WTC11 (cell line): ENCODE data around the gene IER3IP1.

Experiments used
- CREB1 ChIP-seq: sonication (generic); formaldehyde crosslinking; IDR thresholded peaks from 2 replicates; pipeline ENCODE4 v1.8.0; 2023; ENCODE audit warnings: mild to moderate bottlenecking, missing genetic modification reagents
- ELF4 ChIP-seq: sonication (generic); formaldehyde crosslinking; IDR thresholded peaks from 2 replicates; pipeline ENCODE4 v1.8.1; 2022; ENCODE audit warnings: low read depth, mild to moderate bottlenecking, moderate library complexity, missing genetic modification reagents
- FOXJ3 ChIP-seq: sonication (generic); formaldehyde crosslinking; IDR thresholded peaks from 2 replicates; pipeline ENCODE4 v1.9.0; 2021; ENCODE audit warnings: missing genetic modification reagents, mild to moderate bottlenecking, borderline replicate concordance
- MYBL2 ChIP-seq: sonication (generic); formaldehyde crosslinking; IDR thresholded peaks from 2 replicates; pipeline ENCODE4 v1.8.1; 2023; ENCODE audit warnings: mild to moderate bottlenecking, moderate library complexity, missing genetic modification reagents
- SP1 ChIP-seq: sonication (generic); formaldehyde crosslinking; conservative IDR thresholded peaks from 2 replicates; pipeline ENCODE4 v1.8.1; 2022; ENCODE audit warnings: missing genetic modification reagents
- ZNF219 ChIP-seq: sonication (generic); formaldehyde crosslinking; IDR thresholded peaks from 2 replicates; pipeline ENCODE4 v1.8.0; 2023; ENCODE audit warnings: missing genetic modification reagents, mild to moderate bottlenecking, borderline replicate concordance
- TF ChIP-seq, protein P1 (sequence below): sonication (generic); formaldehyde crosslinking; IDR thresholded peaks from 2 replicates; pipeline ENCODE4 v1.8.0; 2023; ENCODE audit warnings: missing genetic modification reagents
- TF ChIP-seq, protein P2 (sequence below): sonication (generic); formaldehyde crosslinking; IDR thresholded peaks from 2 replicates; pipeline ENCODE4 v1.8.0; 2023; ENCODE audit warnings: mild to moderate bottlenecking, missing genetic modification reagents
- TF ChIP-seq, protein P3 (sequence below): fragments of 200-600 bp; IDR thresholded peaks from 2 replicates; pipeline ENCODE4 v1.8.0; 2022; ENCODE audit warnings: antibody characterized with exemption
- TF ChIP-seq, protein P4 (sequence below): sonication (generic); formaldehyde crosslinking; conservative IDR thresholded peaks from 2 replicates; pipeline ENCODE4 v1.8.1; 2022; ENCODE audit warnings: mild to moderate bottlenecking, missing genetic modification reagents
- TF ChIP-seq, protein P5 (sequence below): sonication (generic); formaldehyde crosslinking; IDR thresholded peaks from 2 replicates; pipeline ENCODE4 v1.8.0; 2022; ENCODE audit warnings: mild to moderate bottlenecking, missing genetic modification reagents
- TF ChIP-seq, protein P6 (sequence below): sonication (generic); formaldehyde crosslinking; IDR thresholded peaks from 2 replicates; pipeline ENCODE4 v1.8.0; 2022; ENCODE audit warnings: mild to moderate bottlenecking, missing genetic modification reagents

DNA sequence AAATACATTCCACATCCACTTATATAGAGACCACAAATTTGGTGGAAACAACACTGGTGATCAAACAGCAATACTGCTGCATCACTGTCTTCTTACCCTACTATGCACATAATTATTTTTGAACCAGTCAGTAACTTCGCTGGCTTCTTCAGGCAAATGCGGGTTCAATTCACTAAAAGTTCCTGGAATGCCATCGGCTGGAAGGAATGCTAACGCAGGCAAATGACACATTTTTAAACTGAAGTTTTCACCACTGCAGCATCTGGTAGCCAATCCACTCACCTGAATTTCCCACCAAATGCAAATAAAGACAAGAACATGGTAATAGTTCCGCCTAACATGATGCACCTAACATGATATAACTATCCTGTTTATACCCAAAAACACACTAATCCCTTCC is 15.9 kb downstream of the IER3IP1 start:
- TF ChIP-seq, protein P1, sequence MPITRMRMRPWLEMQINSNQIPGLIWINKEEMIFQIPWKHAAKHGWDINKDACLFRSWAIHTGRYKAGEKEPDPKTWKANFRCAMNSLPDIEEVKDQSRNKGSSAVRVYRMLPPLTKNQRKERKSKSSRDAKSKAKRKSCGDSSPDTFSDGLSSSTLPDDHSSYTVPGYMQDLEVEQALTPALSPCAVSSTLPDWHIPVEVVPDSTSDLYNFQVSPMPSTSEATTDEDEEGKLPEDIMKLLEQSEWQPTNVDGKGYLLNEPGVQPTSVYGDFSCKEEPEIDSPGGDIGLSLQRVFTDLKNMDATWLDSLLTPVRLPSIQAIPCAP (CRISPR knock-in tag): no peak
- TF ChIP-seq, protein P2, sequence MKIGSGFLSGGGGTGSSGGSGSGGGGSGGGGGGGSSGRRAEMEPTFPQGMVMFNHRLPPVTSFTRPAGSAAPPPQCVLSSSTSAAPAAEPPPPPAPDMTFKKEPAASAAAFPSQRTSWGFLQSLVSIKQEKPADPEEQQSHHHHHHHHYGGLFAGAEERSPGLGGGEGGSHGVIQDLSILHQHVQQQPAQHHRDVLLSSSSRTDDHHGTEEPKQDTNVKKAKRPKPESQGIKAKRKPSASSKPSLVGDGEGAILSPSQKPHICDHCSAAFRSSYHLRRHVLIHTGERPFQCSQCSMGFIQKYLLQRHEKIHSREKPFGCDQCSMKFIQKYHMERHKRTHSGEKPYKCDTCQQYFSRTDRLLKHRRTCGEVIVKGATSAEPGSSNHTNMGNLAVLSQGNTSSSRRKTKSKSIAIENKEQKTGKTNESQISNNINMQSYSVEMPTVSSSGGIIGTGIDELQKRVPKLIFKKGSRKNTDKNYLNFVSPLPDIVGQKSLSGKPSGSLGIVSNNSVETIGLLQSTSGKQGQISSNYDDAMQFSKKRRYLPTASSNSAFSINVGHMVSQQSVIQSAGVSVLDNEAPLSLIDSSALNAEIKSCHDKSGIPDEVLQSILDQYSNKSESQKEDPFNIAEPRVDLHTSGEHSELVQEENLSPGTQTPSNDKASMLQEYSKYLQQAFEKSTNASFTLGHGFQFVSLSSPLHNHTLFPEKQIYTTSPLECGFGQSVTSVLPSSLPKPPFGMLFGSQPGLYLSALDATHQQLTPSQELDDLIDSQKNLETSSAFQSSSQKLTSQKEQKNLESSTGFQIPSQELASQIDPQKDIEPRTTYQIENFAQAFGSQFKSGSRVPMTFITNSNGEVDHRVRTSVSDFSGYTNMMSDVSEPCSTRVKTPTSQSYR (CRISPR knock-in tag): no peak
- TF ChIP-seq, protein P3, sequence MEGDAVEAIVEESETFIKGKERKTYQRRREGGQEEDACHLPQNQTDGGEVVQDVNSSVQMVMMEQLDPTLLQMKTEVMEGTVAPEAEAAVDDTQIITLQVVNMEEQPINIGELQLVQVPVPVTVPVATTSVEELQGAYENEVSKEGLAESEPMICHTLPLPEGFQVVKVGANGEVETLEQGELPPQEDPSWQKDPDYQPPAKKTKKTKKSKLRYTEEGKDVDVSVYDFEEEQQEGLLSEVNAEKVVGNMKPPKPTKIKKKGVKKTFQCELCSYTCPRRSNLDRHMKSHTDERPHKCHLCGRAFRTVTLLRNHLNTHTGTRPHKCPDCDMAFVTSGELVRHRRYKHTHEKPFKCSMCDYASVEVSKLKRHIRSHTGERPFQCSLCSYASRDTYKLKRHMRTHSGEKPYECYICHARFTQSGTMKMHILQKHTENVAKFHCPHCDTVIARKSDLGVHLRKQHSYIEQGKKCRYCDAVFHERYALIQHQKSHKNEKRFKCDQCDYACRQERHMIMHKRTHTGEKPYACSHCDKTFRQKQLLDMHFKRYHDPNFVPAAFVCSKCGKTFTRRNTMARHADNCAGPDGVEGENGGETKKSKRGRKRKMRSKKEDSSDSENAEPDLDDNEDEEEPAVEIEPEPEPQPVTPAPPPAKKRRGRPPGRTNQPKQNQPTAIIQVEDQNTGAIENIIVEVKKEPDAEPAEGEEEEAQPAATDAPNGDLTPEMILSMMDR: no peak
- TF ChIP-seq, protein P4, sequence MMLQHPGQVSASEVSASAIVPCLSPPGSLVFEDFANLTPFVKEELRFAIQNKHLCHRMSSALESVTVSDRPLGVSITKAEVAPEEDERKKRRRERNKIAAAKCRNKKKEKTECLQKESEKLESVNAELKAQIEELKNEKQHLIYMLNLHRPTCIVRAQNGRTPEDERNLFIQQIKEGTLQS: no peak
- TF ChIP-seq ZNF219 (CRISPR knock-in tag) (no peak), MYBL2 (CRISPR knock-in tag) (no peak), FOXJ3 (CRISPR knock-in tag) (no peak), CREB1 (CRISPR knock-in tag) (no peak), SP1 (no peak), ELF4 (no peak)
- TF ChIP-seq, protein P5, sequence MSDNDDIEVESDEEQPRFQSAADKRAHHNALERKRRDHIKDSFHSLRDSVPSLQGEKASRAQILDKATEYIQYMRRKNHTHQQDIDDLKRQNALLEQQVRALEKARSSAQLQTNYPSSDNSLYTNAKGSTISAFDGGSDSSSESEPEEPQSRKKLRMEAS (CRISPR knock-in tag): no peak
- TF ChIP-seq, protein P6, sequence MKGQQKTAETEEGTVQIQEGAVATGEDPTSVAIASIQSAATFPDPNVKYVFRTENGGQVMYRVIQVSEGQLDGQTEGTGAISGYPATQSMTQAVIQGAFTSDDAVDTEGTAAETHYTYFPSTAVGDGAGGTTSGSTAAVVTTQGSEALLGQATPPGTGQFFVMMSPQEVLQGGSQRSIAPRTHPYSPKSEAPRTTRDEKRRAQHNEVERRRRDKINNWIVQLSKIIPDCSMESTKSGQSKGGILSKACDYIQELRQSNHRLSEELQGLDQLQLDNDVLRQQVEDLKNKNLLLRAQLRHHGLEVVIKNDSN (CRISPR knock-in tag): no peak
